A549 (cell line): ENCODE data around the gene CLDN2.

ENCODE experiments used
- CTCF ChIP-seq: fragments of >200 bp; sonication (Bioruptor Twin); formaldehyde crosslinking; IDR thresholded peaks from 3 replicates; pipeline ENCODE4 v1.5.1; 2016
- MAX ChIP-seq: IDR thresholded peaks from 2 replicates; pipeline ENCODE4 v1.6.1; 2012
- NR3C1 ChIP-seq: fragments of >200 bp; sonication (Bioruptor Twin); formaldehyde crosslinking; IDR thresholded peaks from 3 replicates; pipeline ENCODE4 v1.6.1; 2017
- PBX3 ChIP-seq: IDR thresholded peaks from 2 replicates; pipeline ENCODE4 v1.6.1; 2012
- POLR2A ChIP-seq: IDR thresholded peaks from 2 replicates; pipeline ENCODE4 v1.6.1; 2012; ENCODE audit warnings: mild to moderate bottlenecking, low read length

GRCh38 chrX:106903291-106903824 lies 16.8 kb upstream of the CLDN2 start, which contains the start of gene RIPPLY1:
- TF ChIP-seq POLR2A (no peak), MAX (no peak), CTCF (no peak), NR3C1 (no peak), PBX3 (no peak)
